Upper lobe of right lung (tissue), 1 donor: ENCODE data around the gene PACRG. TPM values are rescaled to one million over a fixed set of nuclear protein-coding genes. Genes with fewer than 3 reads are reported as not detected.

Experiments
- ATAC-seq: fragments of 200-7000 bp; cut with Tn5 transposase; one replicate; pipeline ENCODE4 v1.9.1; 2020; ENCODE audit warnings: mild to moderate bottlenecking, moderate library complexity
- DNase-seq: peaks from one replicate; pipeline ENCODE4 v3.0.0-alpha.2; 2020
- H3K27ac ChIP-seq: fragments of 200-600 bp; one replicate; pipeline ENCODE4 v1.8.0; 2022
- H3K27me3 ChIP-seq: fragments of 200-600 bp; one replicate; pipeline ENCODE4 v1.8.0; 2022; ENCODE audit warnings: mild to moderate bottlenecking
- H3K36me3 ChIP-seq: fragments of 200-600 bp; one replicate; pipeline ENCODE4 v1.8.0; 2022
- H3K4me1 ChIP-seq: fragments of 200-600 bp; one replicate; pipeline ENCODE4 v1.8.0; 2022
- H3K4me3 ChIP-seq: fragments of 200-600 bp; one replicate; pipeline ENCODE4 v1.8.0; 2022; ENCODE audit warnings: mild to moderate bottlenecking
- H3K9me3 ChIP-seq: fragments of 200-600 bp; one replicate; pipeline ENCODE4 v1.8.0; 2022
- intact Hi-C: fragments of 100-400 bp; cut with DNase I; formaldehyde crosslinking; loops from one replicate; pipeline ENCODE4 v1.11.0; 2022
- total RNA-seq: library from RNA; stranded (reverse); fragmentation: NEBNext Ultra II Directional; extraction: Animal tissue kit (Norgen Biotek cat#: 25700); gene quantifications from one replicate; pipeline ENCODE4 v1.2.1, GENCODE V29; 2021
- TF ChIP-seq, protein P1 (sequence below): fragments of 200-600 bp; IDR thresholded peaks from one replicate; pipeline ENCODE4 v1.8.0; 2022; ENCODE audit warnings: antibody characterized with exemption
- donor health status: DM: no; HTN: yes; CAD: no; lungs with severe emphysema.

The PACRG gene
- total RNA-seq, 1 donor from 2014 or later = 1.5 TPM

DNA sequence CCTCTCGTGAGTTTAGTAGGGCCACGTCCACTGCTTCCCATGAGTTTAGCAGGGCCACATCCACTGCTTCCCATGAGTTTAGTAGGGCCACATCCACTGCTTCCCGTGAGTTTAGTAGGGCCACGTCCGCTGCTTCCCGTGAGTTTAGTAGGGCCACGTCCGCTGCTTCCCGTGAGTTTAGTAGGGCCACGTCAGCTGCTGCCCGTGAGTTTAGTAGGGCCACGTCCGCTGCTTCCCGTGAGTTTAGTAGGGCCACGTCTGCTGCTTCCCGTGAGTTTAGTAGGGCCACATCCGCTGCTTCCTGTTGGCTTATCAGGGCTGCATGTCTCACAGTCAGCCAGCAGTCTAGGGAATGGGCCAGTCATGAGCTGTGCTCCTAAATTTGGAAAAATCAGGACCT, 573.1 kb downstream of the PACRG start:
- DNase-seq (no peak), ATAC-seq (no peak)
- Histone ChIP-seq H3K27ac (no peak overlapping the region), H3K36me3 (no peaks in the 10 kb centered on the region), H3K4me3 (no peak overlapping the region), H3K27me3 (no peaks in the 10 kb centered on the region), H3K9me3 (no peaks in the 10 kb centered on the region), H3K4me1 (peaks cover 4% of the 10 kb centered on the region)
- TF ChIP-seq, protein P1, sequence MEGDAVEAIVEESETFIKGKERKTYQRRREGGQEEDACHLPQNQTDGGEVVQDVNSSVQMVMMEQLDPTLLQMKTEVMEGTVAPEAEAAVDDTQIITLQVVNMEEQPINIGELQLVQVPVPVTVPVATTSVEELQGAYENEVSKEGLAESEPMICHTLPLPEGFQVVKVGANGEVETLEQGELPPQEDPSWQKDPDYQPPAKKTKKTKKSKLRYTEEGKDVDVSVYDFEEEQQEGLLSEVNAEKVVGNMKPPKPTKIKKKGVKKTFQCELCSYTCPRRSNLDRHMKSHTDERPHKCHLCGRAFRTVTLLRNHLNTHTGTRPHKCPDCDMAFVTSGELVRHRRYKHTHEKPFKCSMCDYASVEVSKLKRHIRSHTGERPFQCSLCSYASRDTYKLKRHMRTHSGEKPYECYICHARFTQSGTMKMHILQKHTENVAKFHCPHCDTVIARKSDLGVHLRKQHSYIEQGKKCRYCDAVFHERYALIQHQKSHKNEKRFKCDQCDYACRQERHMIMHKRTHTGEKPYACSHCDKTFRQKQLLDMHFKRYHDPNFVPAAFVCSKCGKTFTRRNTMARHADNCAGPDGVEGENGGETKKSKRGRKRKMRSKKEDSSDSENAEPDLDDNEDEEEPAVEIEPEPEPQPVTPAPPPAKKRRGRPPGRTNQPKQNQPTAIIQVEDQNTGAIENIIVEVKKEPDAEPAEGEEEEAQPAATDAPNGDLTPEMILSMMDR = no peak
- intact Hi-C loops = no loop called here

DNA sequence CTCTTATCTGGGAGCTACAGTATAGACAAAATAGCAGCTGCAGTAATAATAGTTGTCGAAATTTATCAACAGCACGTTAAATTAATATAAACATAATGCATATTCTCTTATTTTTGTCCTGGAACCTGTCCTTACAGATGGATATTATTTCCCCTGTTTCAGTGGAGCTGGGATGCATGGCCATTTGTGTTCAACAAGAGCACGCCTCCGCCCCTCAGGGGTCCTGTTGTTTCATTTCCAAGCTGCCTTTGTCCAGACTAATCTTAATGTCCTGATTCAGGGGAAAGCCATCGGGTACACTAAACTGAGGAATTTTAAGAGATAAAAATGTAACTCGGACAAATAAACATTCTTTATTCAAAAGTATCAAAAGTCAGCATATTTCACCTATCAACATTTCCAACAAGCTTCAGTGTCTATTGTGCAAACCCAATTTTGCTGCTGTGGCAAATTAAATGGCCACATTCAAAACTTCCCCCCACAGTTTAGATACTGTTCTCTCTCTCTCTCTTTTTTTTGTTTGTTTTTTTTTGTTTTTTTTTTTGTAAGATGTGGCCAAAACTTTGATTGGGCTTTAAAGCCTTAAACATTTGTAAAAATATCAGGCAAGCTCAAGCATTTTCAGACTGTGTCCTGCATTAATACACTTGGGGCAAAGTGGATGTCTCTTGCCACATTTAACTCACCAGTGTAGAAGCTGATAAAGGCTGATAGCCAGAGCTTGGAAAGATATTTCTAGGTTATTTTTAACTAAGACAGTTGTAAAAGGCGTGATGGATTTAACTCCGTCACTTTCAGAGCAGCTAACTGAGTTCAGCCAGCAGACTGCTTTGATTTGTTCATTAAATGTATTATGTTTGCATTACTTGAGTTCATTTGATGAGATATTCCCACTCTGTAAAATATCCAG, 574.2 kb downstream of the PACRG start:
- Histone ChIP-seq H3K4me3 (no peak overlapping the region), H3K4me1 (peaks cover 4% of the 10 kb centered on the region), H3K27me3 (no peaks in the 10 kb centered on the region), H3K36me3 (no peaks in the 10 kb centered on the region), H3K9me3 (no peaks in the 10 kb centered on the region), H3K27ac (no peak overlapping the region)
- no peak for ATAC-seq
- intact Hi-C loops = no loop called here
- DNase-seq = no peak
- TF ChIP-seq, protein P1 = no peak

DNA sequence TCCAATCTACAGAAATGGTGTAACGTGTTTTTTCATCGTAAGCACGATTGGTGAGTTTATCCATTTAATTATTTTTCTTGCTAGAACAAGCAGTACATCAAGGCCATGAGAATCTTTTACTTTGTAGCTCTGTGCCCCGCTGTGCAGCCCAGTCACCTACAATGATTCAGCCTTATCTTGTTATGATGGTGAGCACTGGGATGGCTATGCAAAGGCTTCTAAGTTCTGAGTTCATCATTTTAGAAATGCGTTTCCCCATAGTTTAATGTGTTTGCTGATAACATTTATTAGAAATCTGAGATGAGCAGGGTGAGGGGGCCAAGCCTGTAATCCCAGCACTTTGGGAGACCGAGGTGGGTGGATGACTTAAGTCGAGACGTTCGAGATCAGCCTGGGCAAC, 575.0 kb downstream of the PACRG start:
- H3K36me3 ChIP-seq = no peaks in the 10 kb centered on the region
- intact Hi-C loops = no loop called here
- ATAC-seq (no peak), DNase-seq (no peak)
- no peaks in the 10 kb centered on the region for H3K27me3 ChIP-seq
- TF ChIP-seq, protein P1 = no peak
- H3K4me1 ChIP-seq = peaks cover 4% of the 10 kb centered on the region
- H3K4me3 ChIP-seq = no peak overlapping the region
- H3K9me3 ChIP-seq = no peaks in the 10 kb centered on the region
- no peak overlapping the region for H3K27ac ChIP-seq

DNA sequence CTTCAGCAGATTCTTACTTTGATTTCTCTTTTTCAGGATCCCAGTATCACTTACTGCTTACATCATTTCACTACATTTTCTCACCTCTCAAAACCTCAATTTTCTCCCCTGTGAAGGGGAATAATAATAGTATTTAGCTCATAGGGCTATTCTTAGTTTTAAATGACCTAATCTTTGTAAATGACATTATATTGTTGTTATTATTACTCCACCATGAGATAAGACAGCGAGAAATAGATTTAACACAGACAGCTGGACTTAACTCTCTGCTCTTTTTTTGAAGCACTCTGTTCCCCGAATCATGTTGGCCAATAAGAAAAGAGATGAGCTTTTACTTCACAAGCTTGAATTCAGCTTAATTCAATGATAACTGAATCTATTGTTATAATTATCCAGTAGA, 578.2 kb downstream of the PACRG start:
- DNase-seq (no peak), ATAC-seq (no peak)
- intact Hi-C loops = no loop called here
- Histone ChIP-seq H3K9me3 (no peaks in the 10 kb centered on the region), H3K27me3 (no peaks in the 10 kb centered on the region), H3K4me3 (no peak overlapping the region), H3K4me1 (peaks cover 4% of the 10 kb centered on the region), H3K36me3 (no peaks in the 10 kb centered on the region), H3K27ac (no peak overlapping the region)
- TF ChIP-seq, protein P1 = no peak

DNA sequence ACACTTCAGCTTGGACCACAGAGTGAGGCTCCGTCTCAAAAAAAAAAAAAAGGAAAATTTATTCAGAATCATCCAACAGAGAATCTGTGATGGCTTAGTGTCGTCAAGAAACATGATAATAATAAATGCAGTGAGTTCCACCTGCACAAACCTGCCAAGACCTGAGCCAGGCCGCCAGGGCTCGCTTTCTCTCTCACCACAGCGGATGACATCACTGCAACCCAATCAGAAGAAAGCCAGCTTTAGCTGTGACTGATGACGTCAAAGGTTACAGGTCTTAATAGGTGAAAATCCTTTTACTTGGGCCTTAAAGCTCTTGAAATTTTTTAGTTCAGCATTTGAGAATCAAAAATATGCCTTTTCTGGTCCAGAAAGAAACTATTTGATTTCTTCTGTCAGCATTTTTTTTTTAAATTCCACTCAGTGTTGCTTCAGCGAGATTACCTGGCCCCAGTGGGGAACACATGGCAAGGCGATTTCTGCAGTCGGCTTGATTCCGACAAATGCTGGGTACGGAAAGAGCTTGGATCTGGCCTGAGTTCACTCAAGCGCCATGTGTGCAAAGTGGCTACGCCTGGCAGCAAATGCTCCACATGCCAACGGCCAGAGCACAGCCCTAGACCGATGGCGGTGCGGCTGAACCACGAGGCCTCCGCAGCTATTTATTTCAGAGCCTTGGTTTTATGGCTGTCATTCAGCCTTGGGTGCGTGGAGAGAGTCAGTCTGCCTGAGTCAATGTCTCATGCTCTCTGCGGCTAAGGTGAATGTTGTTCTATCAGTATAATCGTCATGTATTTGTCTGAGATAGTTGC, 581.1 kb downstream of the PACRG start:
- Histone ChIP-seq H3K4me1 (no peaks in the 10 kb centered on the region), H3K36me3 (no peaks in the 10 kb centered on the region), H3K27ac (no peak overlapping the region), H3K27me3 (no peaks in the 10 kb centered on the region), H3K4me3 (no peak overlapping the region), H3K9me3 (no peaks in the 10 kb centered on the region)
- ATAC-seq = no peak
- DNase-seq = no peak
- TF ChIP-seq, protein P1 = no peak
- intact Hi-C loops = no loop called here
